ENCODE data around the gene ZDHHC22.

- TF ChIP-seq, protein P1, sequence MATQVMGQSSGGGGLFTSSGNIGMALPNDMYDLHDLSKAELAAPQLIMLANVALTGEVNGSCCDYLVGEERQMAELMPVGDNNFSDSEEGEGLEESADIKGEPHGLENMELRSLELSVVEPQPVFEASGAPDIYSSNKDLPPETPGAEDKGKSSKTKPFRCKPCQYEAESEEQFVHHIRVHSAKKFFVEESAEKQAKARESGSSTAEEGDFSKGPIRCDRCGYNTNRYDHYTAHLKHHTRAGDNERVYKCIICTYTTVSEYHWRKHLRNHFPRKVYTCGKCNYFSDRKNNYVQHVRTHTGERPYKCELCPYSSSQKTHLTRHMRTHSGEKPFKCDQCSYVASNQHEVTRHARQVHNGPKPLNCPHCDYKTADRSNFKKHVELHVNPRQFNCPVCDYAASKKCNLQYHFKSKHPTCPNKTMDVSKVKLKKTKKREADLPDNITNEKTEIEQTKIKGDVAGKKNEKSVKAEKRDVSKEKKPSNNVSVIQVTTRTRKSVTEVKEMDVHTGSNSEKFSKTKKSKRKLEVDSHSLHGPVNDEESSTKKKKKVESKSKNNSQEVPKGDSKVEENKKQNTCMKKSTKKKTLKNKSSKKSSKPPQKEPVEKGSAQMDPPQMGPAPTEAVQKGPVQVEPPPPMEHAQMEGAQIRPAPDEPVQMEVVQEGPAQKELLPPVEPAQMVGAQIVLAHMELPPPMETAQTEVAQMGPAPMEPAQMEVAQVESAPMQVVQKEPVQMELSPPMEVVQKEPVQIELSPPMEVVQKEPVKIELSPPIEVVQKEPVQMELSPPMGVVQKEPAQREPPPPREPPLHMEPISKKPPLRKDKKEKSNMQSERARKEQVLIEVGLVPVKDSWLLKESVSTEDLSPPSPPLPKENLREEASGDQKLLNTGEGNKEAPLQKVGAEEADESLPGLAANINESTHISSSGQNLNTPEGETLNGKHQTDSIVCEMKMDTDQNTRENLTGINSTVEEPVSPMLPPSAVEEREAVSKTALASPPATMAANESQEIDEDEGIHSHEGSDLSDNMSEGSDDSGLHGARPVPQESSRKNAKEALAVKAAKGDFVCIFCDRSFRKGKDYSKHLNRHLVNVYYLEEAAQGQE (IDR thresholded peaks at IDR 0.05; ENCODE audit: insufficient replicate concordance, low read depth): no peak
- TF ChIP-seq CTCF (IDR thresholded peaks at IDR 0.05; ENCODE audit: insufficient read depth, low read length) (no peak), POLR2AphosphoS5 (IDR thresholded peaks at IDR 0.05; ENCODE audit: low read depth) (no peak), GABPA (IDR thresholded peaks at IDR 0.05; ENCODE audit: low read depth) (no peak)
Observed at GRCh38 chr14:77155083-77155482, 13.5 kb upstream of the ZDHHC22 start.
